Measurements from ENCODE around the gene TECPR2.
"Not testable (repeated sequence)": the region's sequence is repeated elsewhere in the genome, so short reads cannot be mapped to it uniquely, and the experiment has no call there.

DNA sequence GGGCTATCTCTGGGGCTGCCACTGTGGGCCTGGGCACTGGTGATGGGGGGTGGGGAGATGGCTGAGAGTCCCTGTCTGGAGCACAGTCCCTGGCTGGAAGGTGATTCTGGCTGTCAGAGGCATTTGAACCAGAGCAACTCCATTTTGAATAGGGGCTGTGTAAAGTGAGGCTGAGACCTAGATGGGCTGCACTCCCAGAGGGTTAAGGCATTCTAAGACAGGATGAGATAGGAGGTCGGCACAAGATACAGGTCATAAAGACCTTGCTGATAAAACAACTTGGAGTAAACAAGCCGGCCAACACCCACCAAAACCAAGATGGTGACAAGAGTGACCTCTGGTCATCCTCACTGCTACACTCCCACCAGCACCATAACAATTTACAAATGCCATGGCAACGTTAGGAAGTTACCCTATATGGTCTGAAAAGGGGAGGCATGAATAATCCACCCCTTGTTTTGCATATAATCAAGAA, 188.2 kb downstream of the TECPR2 start:
- TF ChIP-seq ZEB1 (IDR thresholded peaks at IDR 0.05; ENCODE audit: insufficient replicate concordance, low read depth); NR3C1 (CRISPR knock-in tag; IDR thresholded peaks at IDR 0.05); KDM4B (CRISPR knock-in tag; IDR thresholded peaks at IDR 0.05); GABPA (IDR thresholded peaks at IDR 0.05; ENCODE audit: low read depth, low read length); GABPA (CRISPR knock-in tag; IDR thresholded peaks at IDR 0.05; ENCODE audit: low read depth); HHEX (CRISPR knock-in tag; IDR thresholded peaks at IDR 0.05); SAP130 (CRISPR knock-in tag; IDR thresholded peaks at IDR 0.05; ENCODE audit: low read depth); HNRNPLL (IDR thresholded peaks at IDR 0.05; ENCODE audit: low read depth, low read length, poor library complexity, severe bottlenecking): not testable (repeated sequence)
- TF ChIP-seq, protein P1, sequence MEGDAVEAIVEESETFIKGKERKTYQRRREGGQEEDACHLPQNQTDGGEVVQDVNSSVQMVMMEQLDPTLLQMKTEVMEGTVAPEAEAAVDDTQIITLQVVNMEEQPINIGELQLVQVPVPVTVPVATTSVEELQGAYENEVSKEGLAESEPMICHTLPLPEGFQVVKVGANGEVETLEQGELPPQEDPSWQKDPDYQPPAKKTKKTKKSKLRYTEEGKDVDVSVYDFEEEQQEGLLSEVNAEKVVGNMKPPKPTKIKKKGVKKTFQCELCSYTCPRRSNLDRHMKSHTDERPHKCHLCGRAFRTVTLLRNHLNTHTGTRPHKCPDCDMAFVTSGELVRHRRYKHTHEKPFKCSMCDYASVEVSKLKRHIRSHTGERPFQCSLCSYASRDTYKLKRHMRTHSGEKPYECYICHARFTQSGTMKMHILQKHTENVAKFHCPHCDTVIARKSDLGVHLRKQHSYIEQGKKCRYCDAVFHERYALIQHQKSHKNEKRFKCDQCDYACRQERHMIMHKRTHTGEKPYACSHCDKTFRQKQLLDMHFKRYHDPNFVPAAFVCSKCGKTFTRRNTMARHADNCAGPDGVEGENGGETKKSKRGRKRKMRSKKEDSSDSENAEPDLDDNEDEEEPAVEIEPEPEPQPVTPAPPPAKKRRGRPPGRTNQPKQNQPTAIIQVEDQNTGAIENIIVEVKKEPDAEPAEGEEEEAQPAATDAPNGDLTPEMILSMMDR (CRISPR knock-in tag; IDR thresholded peaks at IDR 0.05) = not testable (repeated sequence)
